NCI-H774 (cell line): Measurements from ENCODE around the gene CNTNAP2.

Experiments used
- DNase-seq: peaks from one replicate; lab custom pipeline; 2025; lab: John Stamatoyannopoulos, UW

Gene CNTNAP2

DNA sequence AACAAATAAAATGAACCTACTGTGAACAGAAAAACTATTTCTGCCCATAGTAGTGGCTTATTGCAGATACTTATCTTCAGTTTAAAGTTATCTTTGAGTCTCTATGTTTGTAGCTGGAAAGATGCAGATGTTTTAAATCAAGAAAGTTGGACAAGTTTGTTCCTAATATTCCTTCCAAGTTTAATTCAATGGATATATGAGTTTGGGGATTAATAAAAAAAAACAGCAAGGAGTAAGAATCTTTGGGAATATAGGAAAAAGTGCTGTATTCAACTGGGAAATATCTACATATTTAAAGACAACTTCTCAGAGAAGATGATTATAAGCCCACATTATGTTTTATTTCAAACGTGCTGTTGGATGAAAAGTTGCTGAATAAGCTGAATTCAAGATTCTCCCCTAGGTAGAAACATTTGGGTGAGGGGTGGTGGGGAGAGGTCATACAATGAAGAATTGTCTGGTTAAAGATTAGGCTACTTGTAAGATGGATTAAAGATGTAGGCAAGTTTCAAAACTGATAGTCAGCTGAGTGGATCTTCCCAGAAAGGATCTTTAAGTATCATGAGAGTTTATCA is 1135.2 kb downstream of the CNTNAP2 start:
- DNase-seq = no peak

DNA sequence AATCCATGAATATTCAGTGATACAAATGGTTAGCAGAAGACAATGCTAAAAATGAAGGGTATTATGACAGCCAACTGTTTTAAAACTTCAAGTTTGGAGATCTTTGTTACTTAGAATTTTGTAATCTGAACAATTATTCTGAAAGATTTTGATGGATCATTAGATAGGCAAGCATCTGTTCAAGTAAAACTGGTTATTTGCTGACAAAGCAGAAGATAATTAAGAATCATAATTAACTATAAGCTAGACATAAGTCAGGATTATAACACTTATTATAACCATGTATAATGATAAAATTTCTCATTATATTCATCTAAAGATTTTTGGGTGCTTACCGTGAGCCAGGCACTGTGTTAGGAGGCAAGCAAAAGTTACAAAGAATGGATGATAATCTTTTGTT is 1145.1 kb downstream of the CNTNAP2 start:
- DNase-seq = no peak

DNA sequence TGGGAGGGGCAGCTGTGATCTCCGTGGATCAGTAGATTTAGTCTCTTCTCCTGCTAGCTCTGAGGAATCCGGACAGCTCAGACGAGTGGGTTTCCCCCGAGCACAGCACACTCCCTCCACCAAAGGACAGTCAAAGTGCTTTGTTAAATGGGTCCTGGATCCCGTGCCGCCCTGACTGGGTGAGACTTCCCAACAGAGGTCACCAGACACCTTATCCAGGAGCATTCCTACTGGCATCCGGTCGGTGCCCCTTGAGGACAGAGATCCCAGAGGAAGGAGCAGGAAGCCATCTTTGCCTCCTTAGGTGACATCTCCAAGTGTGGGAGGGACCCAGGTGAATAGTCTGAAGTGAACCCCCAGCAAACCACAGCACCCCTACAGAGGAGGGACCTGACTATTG is 1148.9 kb downstream of the CNTNAP2 start:
- DNase-seq = no peak

DNA sequence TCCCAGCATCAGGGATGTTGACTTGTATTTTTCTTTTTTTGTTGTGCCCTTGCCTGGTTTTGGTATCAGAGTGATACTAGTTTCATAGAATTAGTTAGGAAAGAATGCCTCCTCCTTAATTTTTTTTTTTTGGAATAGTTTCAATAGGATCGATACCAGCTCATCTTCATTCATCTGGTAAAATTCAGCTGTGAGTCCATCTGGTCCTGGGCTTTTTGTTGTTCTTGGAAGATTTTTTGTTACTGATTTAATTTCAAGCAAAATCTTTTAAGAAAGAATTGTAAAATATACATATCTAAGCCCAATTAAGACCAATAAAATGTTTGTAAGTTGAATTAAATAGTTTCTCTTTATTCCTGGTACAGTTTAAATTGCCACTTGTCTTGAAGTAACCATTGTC is 1159.5 kb downstream of the CNTNAP2 start:
- DNase-seq = no peak

DNA sequence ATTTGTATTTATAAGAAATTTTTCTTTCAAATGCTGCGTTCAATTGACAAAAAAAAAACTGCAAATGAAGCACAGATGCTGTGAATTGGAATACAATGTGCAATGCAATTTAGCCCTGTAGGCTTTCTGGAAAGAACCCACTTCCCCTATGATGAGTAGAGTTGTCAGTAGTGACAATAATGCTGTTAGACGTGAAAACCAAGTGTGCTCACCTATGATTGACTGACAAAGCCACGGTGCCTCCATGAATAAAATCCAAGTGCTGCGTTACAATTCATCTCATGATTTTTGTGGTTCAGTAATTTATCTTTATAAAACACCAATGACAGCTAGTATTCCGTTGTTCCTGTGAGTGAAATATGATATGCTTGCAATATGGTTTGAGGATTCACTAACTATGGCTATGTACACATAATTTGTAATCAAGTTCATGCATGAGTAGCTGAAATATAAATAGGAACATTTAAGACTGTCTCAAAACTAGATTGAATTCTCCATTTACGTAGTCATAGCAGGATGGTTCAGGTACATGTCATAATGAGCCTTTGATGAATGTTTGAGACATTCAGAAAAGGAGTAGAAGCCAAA is 1160.3 kb downstream of the CNTNAP2 start:
- no peak for DNase-seq

DNA sequence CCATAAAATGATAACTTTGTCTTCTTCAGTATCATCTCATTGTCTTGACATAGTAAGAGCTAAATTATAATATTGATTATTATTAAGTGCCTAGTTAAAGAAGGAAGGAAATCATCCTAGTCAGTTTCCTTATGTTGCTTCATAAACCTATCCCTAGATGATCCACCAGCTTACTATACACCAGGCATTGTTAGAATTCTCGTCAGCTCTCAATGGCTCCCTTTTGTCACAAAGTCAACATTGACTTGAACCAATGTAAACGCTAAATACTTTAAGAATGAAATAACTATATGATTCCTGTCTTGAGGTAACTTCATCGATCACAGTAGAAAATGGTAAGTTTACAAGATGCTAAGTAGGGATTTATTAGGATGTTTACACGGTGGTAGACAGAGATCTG is 1162.9 kb downstream of the CNTNAP2 start:
- DNase-seq = peak; percentile 88

DNA sequence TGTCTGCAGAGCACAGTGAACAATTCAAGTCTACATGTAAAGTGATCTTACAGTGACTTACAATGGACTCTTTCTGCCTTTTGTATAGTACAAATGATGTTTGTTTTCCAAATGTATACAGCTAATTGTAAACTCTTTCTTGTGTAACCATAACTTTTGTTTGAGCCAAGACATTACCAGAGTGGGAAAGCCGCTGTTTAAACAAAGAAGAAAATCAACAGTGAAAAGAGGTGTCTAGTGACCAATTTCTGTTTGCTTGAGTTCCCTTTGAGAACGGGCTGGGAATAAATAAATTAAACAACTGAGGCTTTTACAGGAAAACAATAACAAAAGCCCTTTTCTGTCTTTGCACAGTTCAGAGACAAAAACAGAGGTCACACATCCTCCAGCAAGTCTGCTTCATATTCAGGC is 1163.4 kb downstream of the CNTNAP2 start:
- peak; percentile 94 for DNase-seq

DNA sequence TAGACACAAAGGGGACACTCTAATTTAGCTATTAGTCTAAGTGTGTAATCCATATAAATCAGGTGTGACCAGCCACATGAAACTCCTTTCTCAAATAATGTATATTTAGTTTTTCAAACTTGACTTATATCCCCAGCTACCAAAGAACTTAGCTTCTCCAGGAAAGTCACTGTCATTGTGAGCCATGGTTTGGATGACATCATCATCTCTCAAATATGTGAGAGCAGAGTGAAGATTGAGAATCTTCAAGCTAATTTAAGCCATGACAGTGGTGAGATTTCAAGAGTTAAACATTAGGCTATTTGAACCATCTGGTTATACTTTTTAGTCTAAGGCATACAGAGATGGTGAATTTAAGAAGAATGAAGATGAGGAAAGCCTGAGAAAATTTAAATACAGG is 1165.6 kb downstream of the CNTNAP2 start:
- no peak for DNase-seq

DNA sequence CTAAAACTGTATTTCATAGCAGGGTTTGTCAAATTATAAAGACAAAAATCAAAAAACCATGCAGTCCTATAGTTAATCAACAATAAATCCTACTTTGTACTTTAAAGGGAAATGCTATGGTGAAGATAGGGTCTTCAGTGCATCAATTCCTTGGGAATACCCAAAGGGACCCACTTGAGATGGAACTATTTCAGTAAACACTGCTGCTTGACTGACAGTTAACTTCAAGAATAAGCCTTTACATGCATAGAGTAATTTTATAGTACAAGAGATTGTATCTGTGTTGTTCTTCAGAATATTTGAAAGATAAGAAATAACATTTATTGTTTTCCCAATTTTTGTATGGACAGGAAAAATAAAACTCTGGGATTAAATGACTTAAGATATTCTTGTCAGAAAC is 1179.6 kb downstream of the CNTNAP2 start:
- DNase-seq = no peak

DNA sequence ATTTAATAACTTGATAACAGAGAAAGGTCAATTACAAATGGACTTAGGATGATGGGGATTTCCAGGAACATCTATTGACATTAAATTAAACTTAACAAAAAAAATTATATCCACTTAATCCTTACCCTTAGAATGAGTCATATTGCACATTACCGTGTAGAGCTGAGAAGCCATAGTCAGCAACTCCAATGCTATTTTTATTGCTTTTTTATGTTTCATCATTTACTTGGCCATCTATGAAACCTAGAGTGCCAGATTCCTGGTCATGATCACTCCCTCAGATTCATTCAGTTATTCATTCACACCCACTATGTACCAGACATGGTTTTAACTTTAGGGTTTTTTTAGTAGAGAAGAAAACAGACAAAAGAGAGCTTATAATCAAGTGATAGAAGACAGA is 1180.4 kb downstream of the CNTNAP2 start:
- no peak for DNase-seq

DNA sequence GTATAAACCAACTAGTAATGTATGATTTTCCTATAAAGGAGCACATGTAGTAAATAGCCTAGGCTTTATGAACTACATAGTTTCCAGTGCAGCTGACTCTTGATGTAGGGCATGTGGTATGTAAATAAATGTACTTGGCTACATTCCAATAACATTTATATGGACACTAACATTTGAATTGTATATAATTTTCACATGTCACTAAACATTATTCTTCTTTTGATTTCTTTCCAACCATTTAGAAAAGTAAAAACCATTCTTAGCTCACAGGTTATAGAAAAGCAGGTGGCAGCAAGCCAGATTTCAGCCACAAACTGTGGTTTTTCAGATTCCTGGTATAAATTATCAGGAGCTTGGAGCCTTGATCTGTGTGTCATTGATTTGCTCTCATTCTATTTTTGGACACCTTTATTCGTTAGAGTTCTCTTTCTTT is 1182.0 kb downstream of the CNTNAP2 start:
- peak; percentile 51 for DNase-seq

DNA sequence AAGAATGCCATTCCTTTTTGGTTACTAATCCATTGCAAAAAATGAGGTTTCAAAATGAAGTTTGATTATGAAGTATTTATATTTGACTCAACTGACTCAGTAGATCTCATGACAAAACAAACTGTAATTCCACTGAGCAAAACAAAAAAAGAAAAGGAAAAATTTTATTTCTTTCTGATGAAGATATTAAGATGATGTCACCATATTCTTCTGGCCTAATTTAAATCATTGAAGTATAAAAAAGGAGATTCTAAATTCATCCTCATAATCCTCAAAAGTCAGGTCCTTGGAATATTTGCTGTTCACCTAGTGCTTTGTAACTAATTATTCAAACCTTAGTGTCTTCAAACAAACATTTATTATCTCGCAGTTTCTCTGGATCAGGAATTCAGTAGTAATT is 1183.7 kb downstream of the CNTNAP2 start:
- no peak for DNase-seq

DNA sequence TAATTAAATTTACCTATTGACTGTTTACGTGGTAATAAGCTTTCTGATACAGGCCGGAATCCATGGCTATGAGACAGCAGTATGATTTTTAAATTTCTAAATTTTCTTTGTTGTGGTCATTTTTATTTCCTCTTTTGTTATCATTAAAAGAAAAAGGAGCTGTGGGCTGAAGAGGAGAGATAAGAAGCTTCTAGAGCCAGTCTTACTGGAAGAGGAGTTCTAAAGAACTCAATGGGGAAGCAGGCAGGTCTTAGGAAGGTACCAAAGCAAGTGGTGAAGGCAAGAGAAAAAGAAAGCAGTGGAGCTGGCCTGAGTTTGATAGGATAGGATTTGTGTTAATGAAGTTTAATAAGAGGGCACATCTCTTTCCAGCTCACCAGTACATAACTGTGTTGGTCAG is 1187.8 kb downstream of the CNTNAP2 start:
- no peak for DNase-seq

DNA sequence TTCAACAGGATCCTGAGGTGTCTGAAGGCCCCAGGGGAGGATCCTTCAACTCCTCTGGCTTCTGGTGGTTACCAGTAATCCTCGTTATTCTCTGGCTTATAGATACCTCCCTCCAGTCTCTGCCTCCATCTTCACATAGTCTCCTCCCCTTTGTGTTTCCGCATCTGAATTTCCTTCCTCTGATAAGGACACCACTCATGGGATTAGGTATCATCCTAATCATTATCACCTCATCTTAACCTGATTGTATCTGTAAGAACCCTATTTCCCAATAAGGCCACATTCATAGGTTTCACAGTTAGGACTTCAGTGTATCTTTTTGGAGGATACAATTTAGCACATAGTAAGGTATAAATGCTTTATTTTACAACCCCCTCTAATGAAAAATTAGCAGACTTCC is 1189.2 kb downstream of the CNTNAP2 start:
- DNase-seq = no peak

DNA sequence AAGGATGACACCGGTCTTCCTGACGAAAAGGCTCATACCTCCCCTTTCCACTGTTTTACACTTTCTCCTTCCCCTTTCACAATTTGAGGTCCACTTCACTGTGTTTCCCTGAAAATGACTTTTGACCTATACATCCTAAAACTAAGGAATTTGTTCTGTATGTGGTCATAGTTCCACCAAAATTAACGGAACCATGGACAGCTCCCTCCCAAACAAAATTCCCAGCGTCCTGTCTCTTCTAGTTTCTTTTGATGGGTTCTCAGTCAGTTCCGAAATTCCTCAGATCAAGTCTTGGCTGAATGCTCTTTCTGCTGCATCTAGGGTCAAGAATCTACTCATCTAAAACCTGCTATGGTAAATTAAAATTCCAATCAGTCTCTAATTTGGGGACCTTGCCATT is 1191.9 kb downstream of the CNTNAP2 start:
- no peak for DNase-seq

DNA sequence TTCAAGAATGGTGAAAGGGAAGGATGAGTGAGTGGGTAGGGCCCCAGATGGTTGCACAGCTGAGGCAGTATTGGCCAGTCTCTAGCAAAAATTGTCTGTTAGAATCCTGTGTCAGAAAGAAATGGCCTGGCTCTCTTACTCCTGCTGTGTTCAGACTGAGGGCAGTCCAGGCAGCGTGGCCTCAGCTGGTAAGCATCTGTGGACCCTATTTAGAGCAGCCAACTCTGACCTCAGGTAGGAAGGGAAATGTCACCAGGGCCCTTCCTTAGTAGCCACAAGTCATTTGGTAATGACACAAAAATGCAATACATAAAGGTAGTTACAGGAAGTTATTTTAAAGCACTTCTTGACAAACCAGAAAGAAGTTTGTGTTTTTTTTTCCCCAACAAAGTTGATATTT is 1194.7 kb downstream of the CNTNAP2 start:
- DNase-seq = no peak

DNA sequence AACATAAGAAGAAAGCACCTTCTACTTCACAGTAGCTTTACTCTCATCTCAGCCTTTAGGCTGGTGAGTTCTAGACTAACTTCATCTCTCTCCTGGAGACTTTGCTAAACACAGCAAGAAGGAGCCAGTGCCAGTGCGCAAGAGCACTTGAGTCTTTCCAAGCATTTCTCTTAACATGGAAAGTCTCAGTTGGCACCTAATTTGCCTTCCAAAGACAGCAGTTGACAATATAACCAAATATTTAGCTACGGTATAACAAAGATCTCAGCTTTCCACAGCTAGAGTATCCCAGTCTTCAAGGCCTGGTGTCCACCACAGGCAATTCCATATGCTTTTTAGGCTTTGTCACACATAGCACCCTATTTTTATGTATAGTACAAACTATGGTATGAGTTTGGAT is 1204.9 kb downstream of the CNTNAP2 start:
- DNase-seq = no peak

DNA sequence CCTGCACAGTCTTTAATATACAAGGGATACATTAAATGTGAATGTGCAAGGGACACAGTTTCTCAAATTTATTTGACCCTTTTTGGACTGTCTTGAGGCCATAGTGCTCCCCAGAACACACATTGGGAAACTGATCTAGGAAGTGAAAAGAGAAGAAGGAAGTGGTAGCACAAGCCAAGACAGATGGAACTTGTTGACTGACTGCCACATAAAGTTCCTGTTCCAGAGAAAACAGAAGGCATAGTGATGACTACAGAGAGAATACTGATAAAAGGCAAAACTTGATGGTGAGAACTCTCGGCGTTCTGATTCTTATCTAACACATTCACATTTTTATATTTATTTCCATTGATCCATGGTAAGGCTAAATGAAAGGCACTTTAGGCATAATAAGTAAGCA is 1216.4 kb downstream of the CNTNAP2 start:
- no peak for DNase-seq

DNA sequence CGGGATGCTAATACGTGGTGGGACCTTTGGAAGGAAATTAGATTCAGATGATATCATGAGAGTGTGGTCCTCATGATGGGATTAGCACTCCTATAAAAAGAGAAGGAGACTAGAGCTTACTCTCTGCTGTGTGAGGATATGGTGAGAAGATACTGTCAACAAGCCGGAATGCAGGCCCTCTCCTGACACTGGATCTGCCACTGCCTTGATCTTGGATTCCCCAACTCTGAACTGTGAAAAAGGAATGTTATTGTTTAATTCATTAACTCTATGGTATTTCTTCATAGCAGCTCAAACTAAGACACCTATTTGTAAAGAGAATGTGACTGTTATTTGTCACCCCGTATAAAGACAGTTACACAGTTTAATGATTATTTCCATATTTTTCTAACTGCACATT is 1246.5 kb downstream of the CNTNAP2 start:
- no peak for DNase-seq

DNA sequence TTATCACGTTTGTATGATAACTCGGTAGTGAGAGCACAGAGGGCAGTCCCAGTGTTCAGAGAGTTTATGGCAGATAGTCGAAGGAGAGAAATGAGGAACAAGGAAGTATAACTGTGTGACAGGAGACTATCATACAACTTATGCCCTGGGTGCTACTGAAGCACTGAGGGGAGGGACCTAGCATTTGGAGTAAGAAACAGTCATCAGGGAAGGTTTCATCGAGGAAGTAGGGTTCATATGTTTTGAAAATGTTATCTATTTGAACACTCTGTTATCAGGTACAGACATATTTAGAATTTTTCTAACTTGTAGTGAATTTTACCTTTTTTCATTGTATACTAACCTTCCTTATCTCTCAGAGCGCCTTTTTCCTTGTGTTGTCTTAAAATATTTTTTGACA is 1259.6 kb downstream of the CNTNAP2 start:
- no peak for DNase-seq

DNA sequence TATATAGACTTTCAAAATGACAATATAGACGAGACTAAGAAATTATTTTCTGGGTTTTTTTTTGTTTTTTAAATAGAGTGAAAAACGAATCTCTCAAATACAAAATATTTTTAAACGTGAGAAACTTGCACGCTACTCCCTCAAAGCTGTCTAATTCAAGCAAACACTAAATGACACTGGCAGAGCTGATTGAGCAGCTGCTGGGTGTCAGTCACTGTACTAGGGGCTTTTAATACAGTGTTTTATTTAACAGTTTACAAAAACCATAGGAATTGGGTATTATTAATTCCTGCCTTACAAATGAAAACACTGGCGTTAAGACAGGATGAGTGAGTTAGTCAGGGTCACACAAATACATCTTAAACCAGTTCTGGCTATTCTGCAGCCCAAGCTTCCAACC is 1264.3 kb downstream of the CNTNAP2 start:
- no peak for DNase-seq

DNA sequence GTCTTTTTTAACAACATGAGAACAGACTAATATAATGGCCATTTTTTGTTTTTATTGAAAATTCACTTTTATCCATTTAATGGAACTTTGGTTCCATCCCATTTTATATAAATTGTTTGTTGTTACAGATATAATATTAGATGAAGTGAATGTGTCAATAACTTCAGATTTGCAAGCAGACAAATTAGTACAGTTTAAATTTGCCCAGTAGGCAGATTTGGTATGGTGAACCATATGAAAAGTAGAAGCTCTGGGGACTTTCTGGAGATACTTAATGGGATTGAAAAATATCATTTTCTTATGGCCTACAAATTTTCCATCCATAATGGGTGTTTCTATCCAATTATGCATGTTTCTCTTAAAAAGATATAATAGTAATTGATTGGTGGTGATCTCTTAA is 1277.7 kb downstream of the CNTNAP2 start:
- no peak for DNase-seq

DNA sequence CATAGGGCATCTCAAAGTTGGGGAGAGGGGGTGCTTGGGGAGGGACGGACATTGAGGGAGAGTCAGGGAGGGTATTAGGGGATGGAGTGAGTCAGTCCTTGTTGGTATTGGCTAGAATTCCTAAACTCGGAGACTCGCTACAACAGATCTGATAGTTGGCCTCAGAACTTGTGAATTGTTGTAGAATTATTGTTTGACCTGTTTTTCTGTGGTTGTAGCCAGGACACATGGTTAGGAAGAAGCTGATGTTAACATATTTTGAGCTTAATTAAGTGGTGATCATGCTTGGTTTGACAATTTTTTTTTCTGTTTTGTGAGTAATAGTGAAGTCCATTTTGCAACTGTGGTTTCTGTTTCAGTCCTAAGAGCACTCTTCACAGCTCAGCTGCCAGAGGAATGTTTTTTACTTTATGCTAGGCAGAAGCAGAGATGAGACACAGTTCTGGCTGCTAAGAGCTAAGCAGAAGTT is 1283.7 kb downstream of the CNTNAP2 start:
- no peak for DNase-seq

DNA sequence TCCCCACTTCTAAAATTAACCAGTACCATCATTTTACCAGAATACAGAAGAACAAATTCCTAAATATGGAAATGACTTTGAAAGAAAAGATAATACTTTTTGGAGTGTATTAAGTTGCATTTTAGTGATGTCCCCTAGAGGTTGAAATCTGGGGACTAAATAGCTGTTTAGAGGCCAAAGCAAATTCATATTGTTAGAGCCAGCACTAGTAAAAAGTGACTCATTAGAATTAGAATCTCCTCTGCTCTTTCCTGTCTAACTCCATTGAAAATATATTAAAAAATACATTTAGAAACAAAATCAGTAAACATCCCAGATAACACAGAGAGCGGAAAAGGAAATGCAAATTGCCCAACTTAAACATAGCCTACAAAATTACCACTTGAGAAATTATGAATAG is 1284.3 kb downstream of the CNTNAP2 start:
- DNase-seq = no peak
